NB4 (cell line): ENCODE measurements around the gene CSPG4.

Experiments
- DNase-seq: peaks from one replicate; pipeline ENCODE4 v3.0.0; 2010; ENCODE audit warnings: low read depth
- H3K4me3 ChIP-seq: one replicate; pipeline ENCODE4 v1.5.1; 2011; ENCODE audit warnings: mild to moderate bottlenecking, low read depth, low read length, moderate library complexity
- CTCF ChIP-seq: IDR thresholded peaks from one replicate; pipeline ENCODE4 v1.5.1; 2012; ENCODE audit warnings: low read depth, low read length
- MAX ChIP-seq: IDR thresholded peaks from 2 replicates; pipeline ENCODE4 v1.6.1; 2011; ENCODE audit warnings: low read depth, low read length
- MYC ChIP-seq: IDR thresholded peaks from 2 replicates; pipeline ENCODE4 v1.6.1; 2011; ENCODE audit warnings: low read depth, low read length
- POLR2A ChIP-seq: IDR thresholded peaks from 2 replicates; pipeline ENCODE4 v1.6.1; 2011; ENCODE audit warnings: mild to moderate bottlenecking; ENCODE audit not compliant: insufficient read length; ENCODE audit errors: extremely low read depth

Gene CSPG4

GRCh38 chr15:75727851-75728715, 15.4 kb upstream of the CSPG4 start:
- TF ChIP-seq POLR2A (no peak), CTCF (peak; percentile 81), MAX (no peak), MYC (no peak)
- peak; percentile 76 for DNase-seq
- H3K4me3 ChIP-seq, result no peak overlapping the region

GRCh38 chr15:75727031-75727531, 14.4 kb upstream of the CSPG4 start:
- TF ChIP-seq POLR2A (no peak), MYC (no peak), CTCF (no peak), MAX (no peak)
- no peak overlapping the region for H3K4me3 ChIP-seq
- no peak for DNase-seq

- TF ChIP-seq CTCF (no peak), POLR2A (no peak), MYC (no peak), MAX (no peak)
- peak; percentile 28 for DNase-seq
- no peak overlapping the region for H3K4me3 ChIP-seq
These were observed 13.3 kb upstream of the CSPG4 start for GRCh38 chr15:75725719-75726607.

- TF ChIP-seq MAX, result no peak
- TF ChIP-seq CTCF, result no peak
- TF ChIP-seq MYC, result no peak
- no peak for TF ChIP-seq POLR2A
- DNase-seq, result no peak
- H3K4me3 ChIP-seq, result no peak overlapping the region
These were observed 12.5 kb upstream of the CSPG4 start for GRCh38 chr15:75725006-75725718.

GRCh38 chr15:75723847-75724660, 11.4 kb upstream of the CSPG4 start:
- no peak overlapping the region for H3K4me3 ChIP-seq
- DNase-seq, result peak; percentile 42
- TF ChIP-seq MAX (no peak), CTCF (no peak), MYC (no peak), POLR2A (no peak)
